Effector memory CD8-positive, alpha-beta T cell (primary cell): ENCODE data around the gene ANKRD13B.

Experiments
- ATAC-seq: fragments of 150-1000 bp; cut with Tn5 transposase; replicated peaks from 2 replicates; pipeline ENCODE4 v1.10.0; 2021; ENCODE audit warnings: mild to moderate bottlenecking, moderate library complexity
- DNase-seq, 3 experiments: peaks; one replicate each; pipeline ENCODE4 v3.0.0; 2021
- H3K27ac Mint-ChIP-seq, 2 donors: one replicate each; pipeline ENCODE4 v1.8.0; 2022; ENCODE audit warnings: mild to moderate bottlenecking in 2 of 2, mixed read lengths in 2 of 2, moderate library complexity in 2 of 2
- H3K27me3 Mint-ChIP-seq, 2 donors: one replicate each; pipeline ENCODE4 v1.8.0; 2022; ENCODE audit warnings: mixed read lengths in 2 of 2
- H3K36me3 Mint-ChIP-seq: one replicate; pipeline ENCODE4 v1.8.0; 2022; ENCODE audit warnings: mild to moderate bottlenecking, moderate library complexity, mixed read lengths; ENCODE audit not compliant: insufficient read depth
- H3K4me1 Mint-ChIP-seq, 2 donors: one replicate each; pipeline ENCODE4 v1.8.0; 2022; ENCODE audit warnings: low read depth in 2 of 2, mixed read lengths in 2 of 2
- H3K4me3 Mint-ChIP-seq, 2 donors: one replicate each; pipeline ENCODE4 v1.8.0; 2022; ENCODE audit warnings: mild to moderate bottlenecking in 2 of 2, mixed read lengths in 2 of 2, moderate library complexity in 2 of 2
- H3K9me3 Mint-ChIP-seq, 2 donors: one replicate each; pipeline ENCODE4 v1.8.0; 2022; ENCODE audit warnings: mixed read lengths in 2 of 2

ANKRD13B gene

GRCh38 chr17:29590411-29591145 lies 2.4 kb upstream of the ANKRD13B start:
- ATAC-seq, result no peak
- H3K4me3 Mint-ChIP-seq, result peak overlapping the region; percentile 79 to 80
- peaks cover 40 to 54% of the 10 kb centered on the region in 2 donors for H3K4me1 Mint-ChIP-seq

GRCh38 chr17:29591146-29591736 lies 1.7 kb upstream of the ANKRD13B start:
- ATAC-seq, result no peak
- H3K4me1 Mint-ChIP-seq, result peaks cover 33 to 51% of the 10 kb centered on the region in 2 donors
- H3K4me3 Mint-ChIP-seq, result peak overlapping the region; percentile 79 to 80
- no peaks in the 10 kb centered on the region for H3K27me3 Mint-ChIP-seq
- peaks cover 4% of the 10 kb centered on the region for H3K36me3 Mint-ChIP-seq
- DNase-seq, result no peak
- no peak overlapping the region for H3K27ac Mint-ChIP-seq
- H3K9me3 Mint-ChIP-seq, result no peaks in the 10 kb centered on the region

More at GRCh38 chr17:29590411-29591145, 2.4 kb upstream of the ANKRD13B start:
- DNase-seq, result no peak
- Mint-ChIP-seq H3K9me3 (no peaks in the 10 kb centered on the region), H3K27ac (peak overlapping the region in 1 of 2 donors; percentile 55), H3K36me3 (peaks cover 8% of the 10 kb centered on the region), H3K27me3 (no peaks in the 10 kb centered on the region)

- DNase-seq, result peak; percentile 67 to 75 (median 71)
- peak; percentile 29 for ATAC-seq
- H3K27ac Mint-ChIP-seq, result no peak overlapping the region
- H3K27me3 Mint-ChIP-seq, result no peaks in the 10 kb centered on the region
- H3K4me3 Mint-ChIP-seq, result peak overlapping the region; percentile 79 to 80
- H3K36me3 Mint-ChIP-seq, result peaks cover 4% of the 10 kb centered on the region
- H3K4me1 Mint-ChIP-seq, result peaks cover 27 to 46% of the 10 kb centered on the region in 2 donors
- no peaks in the 10 kb centered on the region for H3K9me3 Mint-ChIP-seq
These were observed 959 bp upstream of the ANKRD13B start for GRCh38 chr17:29591737-29592608.

GRCh38 chr17:29593591-29594518 lies 923 bp downstream of the ANKRD13B start:
- Mint-ChIP-seq H3K27ac (no peak overlapping the region), H3K4me3 (peak overlapping the region; percentile 65 to 74)
- ATAC-seq, result no peak

GRCh38 chr17:29594519-29595090 lies 1.7 kb downstream of the ANKRD13B start:
- H3K27me3 Mint-ChIP-seq, result no peaks in the 10 kb centered on the region
- DNase-seq (no peak), ATAC-seq (no peak)
- no peaks in the 10 kb centered on the region for H3K9me3 Mint-ChIP-seq
- peaks cover under 1% of the 10 kb centered on the region for H3K36me3 Mint-ChIP-seq
- peak overlapping the region; percentile 65 to 74 for H3K4me3 Mint-ChIP-seq
- H3K27ac Mint-ChIP-seq, result no peak overlapping the region
- peaks cover 13 to 30% of the 10 kb centered on the region in 2 donors for H3K4me1 Mint-ChIP-seq

More at GRCh38 chr17:29593591-29594518, 923 bp downstream of the ANKRD13B start:
- DNase-seq, result no peak
- Mint-ChIP-seq H3K9me3 (no peaks in the 10 kb centered on the region), H3K36me3 (no peaks in the 10 kb centered on the region), H3K4me1 (peaks cover 13 to 30% of the 10 kb centered on the region in 2 donors), H3K27me3 (no peaks in the 10 kb centered on the region)

GRCh38 chr17:29595107-29595942 lies 2.4 kb downstream of the ANKRD13B start:
- Mint-ChIP-seq H3K9me3 (no peaks in the 10 kb centered on the region), H3K27ac (no peak overlapping the region), H3K36me3 (peaks cover 6% of the 10 kb centered on the region), H3K27me3 (no peaks in the 10 kb centered on the region), H3K4me3 (no peak overlapping the region), H3K4me1 (peaks cover 7 to 25% of the 10 kb centered on the region in 2 donors)
- DNase-seq (no peak), ATAC-seq (no peak)

- H3K36me3 Mint-ChIP-seq, result peaks cover 8% of the 10 kb centered on the region
These were observed 3.2 kb downstream of the ANKRD13B start for GRCh38 chr17:29595943-29596774.

GRCh38 chr17:29596811-29597210 lies 3.9 kb downstream of the ANKRD13B start:
- peaks cover 4 to 11% of the 10 kb centered on the region in 2 donors for H3K4me1 Mint-ChIP-seq
- H3K36me3 Mint-ChIP-seq, result peaks cover 8% of the 10 kb centered on the region
- no peak overlapping the region for H3K27ac Mint-ChIP-seq
- no peaks in the 10 kb centered on the region for H3K27me3 Mint-ChIP-seq
- DNase-seq (no peak), ATAC-seq (no peak)
- no peaks in the 10 kb centered on the region for H3K9me3 Mint-ChIP-seq
- no peak overlapping the region for H3K4me3 Mint-ChIP-seq

More at GRCh38 chr17:29595943-29596774, 3.2 kb downstream of the ANKRD13B start:
- Mint-ChIP-seq H3K4me3 (no peak overlapping the region), H3K27ac (no peak overlapping the region), H3K4me1 (peaks cover 4 to 18% of the 10 kb centered on the region in 2 donors), H3K27me3 (no peaks in the 10 kb centered on the region), H3K9me3 (no peaks in the 10 kb centered on the region)
- ATAC-seq (no peak), DNase-seq (no peak)

GRCh38 chr17:29597361-29598172 lies 4.6 kb downstream of the ANKRD13B start:
- Mint-ChIP-seq H3K27me3 (no peaks in the 10 kb centered on the region), H3K9me3 (no peaks in the 10 kb centered on the region), H3K27ac (no peak overlapping the region), H3K36me3 (peaks cover 8% of the 10 kb centered on the region), H3K4me1 (peaks cover 4 to 9% of the 10 kb centered on the region in 2 donors), H3K4me3 (no peak overlapping the region)
- DNase-seq (no peak), ATAC-seq (no peak)

GRCh38 chr17:29603109-29603674 lies 10.3 kb downstream of the ANKRD13B start:
- no peaks in the 10 kb centered on the region for H3K4me1 Mint-ChIP-seq
- H3K9me3 Mint-ChIP-seq, result no peaks in the 10 kb centered on the region
- no peak for ATAC-seq
- peaks cover 8% of the 10 kb centered on the region for H3K36me3 Mint-ChIP-seq
- no peaks in the 10 kb centered on the region for H3K27me3 Mint-ChIP-seq
- H3K27ac Mint-ChIP-seq, result no peak overlapping the region
- H3K4me3 Mint-ChIP-seq, result no peak overlapping the region
- DNase-seq, result no peak
